ENCODE results near the gene RASAL2.

RASAL2 gene

GRCh38 chr1:178407655-178408054 is 313.8 kb downstream of the RASAL2 start:
- DNase-seq, result no peak

- no peak for DNase-seq
These were observed 315.0 kb downstream of the RASAL2 start for GRCh38 chr1:178408871-178409270.

- DNase-seq, result no peak
These were observed 315.6 kb downstream of the RASAL2 start for GRCh38 chr1:178409541-178409940.

- DNase-seq, result no peak
These were observed 318.0 kb downstream of the RASAL2 start for GRCh38 chr1:178411756-178412399.

- DNase-seq, result no peak
These were observed 318.5 kb downstream of the RASAL2 start for GRCh38 chr1:178412400-178412770.

- DNase-seq, result no peak
These were observed 324.0 kb downstream of the RASAL2 start for GRCh38 chr1:178417858-178418257.

- no peak for DNase-seq
These were observed 324.5 kb downstream of the RASAL2 start for GRCh38 chr1:178418284-178418955.

- no peak for DNase-seq
These were observed 340.5 kb downstream of the RASAL2 start for GRCh38 chr1:178434360-178434759.

GRCh38 chr1:178434899-178435435 is 341.1 kb downstream of the RASAL2 start:
- no peak for DNase-seq

GRCh38 chr1:178436899-178437298 is 343.0 kb downstream of the RASAL2 start:
- DNase-seq, result no peak

GRCh38 chr1:178438432-178438831 is 344.5 kb downstream of the RASAL2 start:
- DNase-seq, result no peak

GRCh38 chr1:178442925-178443324 is 349.0 kb downstream of the RASAL2 start:
- DNase-seq, result no peak

- DNase-seq, result no peak
These were observed 357.0 kb downstream of the RASAL2 start for GRCh38 chr1:178450871-178451270.

- DNase-seq, result no peak
These were observed 357.6 kb downstream of the RASAL2 start for GRCh38 chr1:178451529-178451928.

GRCh38 chr1:178452013-178452412 is 358.1 kb downstream of the RASAL2 start:
- DNase-seq, result no peak

GRCh38 chr1:178456472-178456871 is 362.6 kb downstream of the RASAL2 start:
- no peak for DNase-seq

GRCh38 chr1:178457651-178458050 is 363.7 kb downstream of the RASAL2 start:
- DNase-seq, result no peak

GRCh38 chr1:178458203-178458602 is 364.3 kb downstream of the RASAL2 start:
- DNase-seq, result no peak

- DNase-seq, result no peak
These were observed 367.2 kb downstream of the RASAL2 start for GRCh38 chr1:178461104-178461503.

GRCh38 chr1:178461701-178462100 is 367.8 kb downstream of the RASAL2 start:
- no peak for DNase-seq

- DNase-seq, result no peak
These were observed 370.2 kb downstream of the RASAL2 start for GRCh38 chr1:178464141-178464540.

- DNase-seq, result no peak
These were observed 370.7 kb downstream of the RASAL2 start for GRCh38 chr1:178464566-178464965.

GRCh38 chr1:178465011-178465410 is 371.1 kb downstream of the RASAL2 start:
- DNase-seq, result no peak

- no peak for DNase-seq
These were observed 373.9 kb downstream of the RASAL2 start for GRCh38 chr1:178467837-178468236.

Data from CD4-positive, alpha-beta T cell treated with Interleukin-15 for 1 hour (primary cell).